NT2/D1 (cell line): ENCODE results near the gene AIFM3.
"Not testable (repeated sequence)": the region's sequence is repeated elsewhere in the genome, so short reads cannot be mapped to it uniquely, and the experiment has no call there.

ENCODE experiments used
- DNase-seq: peaks from one replicate; pipeline ENCODE4 v3.0.0-alpha.2; 2011; ENCODE audit warnings: low read depth, low spot score
- H3K27me3 ChIP-seq: 2 replicates; pipeline ENCODE4 v1.6.0; 2011; ENCODE audit warnings: mild to moderate bottlenecking; ENCODE audit not compliant: insufficient read length, insufficient read depth
- H3K36me3 ChIP-seq: 2 replicates; pipeline ENCODE4 v1.6.1; 2011; ENCODE audit warnings: mild to moderate bottlenecking, low read length, mixed read lengths; ENCODE audit not compliant: insufficient read depth, insufficient read length
- H3K4me1 ChIP-seq: 2 replicates; pipeline ENCODE4 v1.5.1; 2011; ENCODE audit not compliant: insufficient read depth, insufficient read length
- H3K4me3 ChIP-seq: 2 replicates; pipeline ENCODE4 v1.5.1; 2011; ENCODE audit warnings: low read depth; ENCODE audit not compliant: insufficient read length
- H3K9ac ChIP-seq: 2 replicates; pipeline ENCODE4 v1.6.0; 2011; ENCODE audit warnings: low read depth; ENCODE audit not compliant: insufficient read length
- H3K9me3 ChIP-seq: 2 replicates; pipeline ENCODE4 v1.5.1; 2011; ENCODE audit warnings: mild to moderate bottlenecking, low read length; ENCODE audit not compliant: insufficient read depth
- SUZ12 ChIP-seq: IDR thresholded peaks from 2 replicates; pipeline ENCODE4 v1.6.1; 2011; ENCODE audit not compliant: insufficient read length, insufficient read depth; ENCODE audit errors: extremely low read depth
- YY1 ChIP-seq: IDR thresholded peaks from 2 replicates; pipeline ENCODE4 v1.6.1; 2011; ENCODE audit not compliant: insufficient read length, insufficient read depth
- ZNF274 ChIP-seq: IDR thresholded peaks from 2 replicates; pipeline ENCODE4 v1.6.1; 2011; ENCODE audit warnings: mild to moderate bottlenecking, low read depth, low read length

Gene AIFM3

DNA sequence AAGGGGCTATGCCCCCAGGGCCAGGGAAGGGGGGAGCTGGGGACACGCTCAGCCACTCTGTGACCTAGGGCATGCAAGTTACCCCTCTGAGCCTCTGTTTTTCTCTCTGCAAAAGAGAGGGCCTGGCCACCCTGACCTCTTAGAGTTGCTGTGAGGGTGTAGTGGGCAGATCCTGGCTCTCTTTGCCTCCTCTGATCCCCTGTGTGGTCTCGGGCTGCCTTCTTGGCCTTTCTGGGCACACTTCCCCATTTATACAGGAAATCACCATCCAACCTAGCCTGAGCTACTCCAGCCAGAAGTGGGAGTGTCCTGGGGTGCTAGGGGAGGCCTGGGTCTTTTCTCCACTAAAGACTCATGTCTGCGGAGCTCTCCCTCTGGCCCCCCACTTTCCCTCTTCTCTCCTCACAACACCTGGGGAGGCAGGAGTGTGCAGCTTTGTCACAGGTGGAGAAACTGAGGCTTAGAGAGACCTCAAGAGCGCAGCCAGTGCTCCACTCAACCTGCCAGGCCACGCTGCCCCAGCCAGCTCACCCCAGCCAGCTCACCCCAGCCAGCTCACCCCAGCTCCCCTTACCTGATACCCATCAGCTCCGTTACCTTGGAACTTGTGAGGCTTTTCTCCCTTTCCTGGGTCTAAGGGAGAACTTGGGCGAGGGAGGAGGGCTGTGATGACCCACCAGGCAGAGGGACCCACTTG is 1.4 kb downstream of the AIFM3 start:
- H3K9ac ChIP-seq = no peak overlapping the region
- H3K9me3 ChIP-seq = no peaks in the 10 kb centered on the region
- no peak for DNase-seq
- H3K4me3 ChIP-seq = no peak overlapping the region
- H3K36me3 ChIP-seq = no peaks in the 10 kb centered on the region
- TF ChIP-seq ZNF274 (no peak), SUZ12 (no peak), YY1 (no peak)
- peaks cover 21% of the 10 kb centered on the region for H3K4me1 ChIP-seq
- peaks cover 55% of the 10 kb centered on the region for H3K27me3 ChIP-seq

DNA sequence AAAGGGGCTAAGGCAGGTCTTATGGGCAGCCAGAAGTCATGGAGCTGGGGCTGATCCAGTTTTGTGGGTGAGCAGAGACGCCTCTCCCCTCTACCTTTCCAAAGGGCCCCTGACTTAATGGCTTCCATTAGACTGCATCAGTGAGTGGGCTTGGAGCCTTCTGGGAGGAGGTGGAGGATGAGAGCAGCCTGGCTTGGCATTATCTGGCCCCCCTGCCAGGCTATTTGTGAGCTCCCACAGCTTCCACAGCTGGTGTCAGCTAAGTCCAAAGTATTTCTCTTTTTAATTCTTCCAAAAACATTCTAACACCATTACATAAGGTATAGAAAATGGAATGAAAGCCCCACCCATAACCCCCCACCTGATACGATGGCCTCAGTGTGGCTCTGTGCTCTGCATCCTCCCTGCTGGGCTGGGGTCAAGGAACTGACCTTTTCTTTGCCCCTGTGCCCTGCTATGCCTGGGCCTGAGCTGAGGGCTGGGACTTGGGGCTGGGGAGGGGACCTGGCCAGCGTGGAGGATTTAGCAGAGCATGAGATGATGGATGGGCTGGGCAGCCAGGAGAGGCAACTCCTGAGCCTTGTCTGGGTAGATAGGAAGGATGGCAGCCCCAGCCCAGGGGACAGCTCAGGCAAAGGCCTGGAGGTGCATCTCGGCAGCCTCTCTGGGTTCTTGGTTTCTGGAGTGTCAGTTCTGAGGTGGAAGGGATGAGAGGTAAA is 4.0 kb downstream of the AIFM3 start:
- Histone ChIP-seq H3K4me3 (no peak overlapping the region), H3K36me3 (no peaks in the 10 kb centered on the region), H3K27me3 (peaks cover 29% of the 10 kb centered on the region), H3K4me1 (peaks cover 22% of the 10 kb centered on the region), H3K9ac (no peak overlapping the region), H3K9me3 (no peaks in the 10 kb centered on the region)
- DNase-seq = no peak
- TF ChIP-seq SUZ12 = no peak
- no peak for TF ChIP-seq YY1
- TF ChIP-seq ZNF274 = no peak

GRCh38 chr22:20972014-20972694 is 5.1 kb downstream of the AIFM3 start:
- not testable (repeated sequence) for H3K9ac ChIP-seq

DNA sequence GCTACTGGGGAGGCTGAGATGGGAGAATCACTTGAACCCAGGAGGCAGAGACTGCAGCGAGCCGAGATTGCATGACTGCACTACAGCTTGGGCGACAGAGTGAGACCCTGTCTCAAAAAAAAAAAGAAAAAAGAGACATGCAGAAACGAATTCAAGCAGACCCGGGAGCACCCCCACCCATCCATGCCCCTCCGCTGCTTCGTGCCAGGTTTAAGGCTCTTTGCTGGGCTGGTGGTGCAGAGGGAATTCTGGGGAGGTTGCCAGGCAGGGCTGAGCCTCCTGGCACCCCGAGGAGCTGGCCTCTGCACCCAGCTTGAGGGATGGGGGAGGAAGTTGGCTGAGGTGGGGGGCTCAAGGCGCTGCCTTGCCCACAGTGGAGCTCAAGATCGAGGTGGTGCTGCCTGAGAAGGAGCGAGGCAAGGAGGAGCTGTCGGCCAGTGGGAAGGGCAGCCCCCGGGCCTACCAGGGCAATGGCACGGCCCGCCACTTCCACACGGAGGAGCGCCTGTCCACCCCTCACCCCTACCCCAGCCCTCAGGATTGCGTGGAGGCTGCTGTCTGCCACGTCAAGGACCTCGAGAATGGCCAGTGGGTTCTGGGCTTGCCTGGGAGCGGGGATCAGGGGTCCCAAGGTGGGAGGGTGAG is 6.0 kb downstream of the AIFM3 start:
- H3K36me3 ChIP-seq = no peaks in the 10 kb centered on the region
- DNase-seq = no peak
- no peak overlapping the region for H3K9ac ChIP-seq
- H3K27me3 ChIP-seq = peaks cover 22% of the 10 kb centered on the region
- H3K9me3 ChIP-seq = no peaks in the 10 kb centered on the region
- no peak for TF ChIP-seq YY1
- TF ChIP-seq SUZ12 = no peak
- TF ChIP-seq ZNF274 = no peak
- H3K4me3 ChIP-seq = no peak overlapping the region
- peaks cover 15% of the 10 kb centered on the region for H3K4me1 ChIP-seq

More at GRCh38 chr22:20972014-20972694, 5.1 kb downstream of the AIFM3 start:
- peaks cover 20% of the 10 kb centered on the region for H3K4me1 ChIP-seq
- not testable (repeated sequence) for H3K36me3 ChIP-seq, H3K4me3 ChIP-seq, DNase-seq, H3K9me3 ChIP-seq
- H3K27me3 ChIP-seq = peaks cover 19% of the 10 kb centered on the region

DNA sequence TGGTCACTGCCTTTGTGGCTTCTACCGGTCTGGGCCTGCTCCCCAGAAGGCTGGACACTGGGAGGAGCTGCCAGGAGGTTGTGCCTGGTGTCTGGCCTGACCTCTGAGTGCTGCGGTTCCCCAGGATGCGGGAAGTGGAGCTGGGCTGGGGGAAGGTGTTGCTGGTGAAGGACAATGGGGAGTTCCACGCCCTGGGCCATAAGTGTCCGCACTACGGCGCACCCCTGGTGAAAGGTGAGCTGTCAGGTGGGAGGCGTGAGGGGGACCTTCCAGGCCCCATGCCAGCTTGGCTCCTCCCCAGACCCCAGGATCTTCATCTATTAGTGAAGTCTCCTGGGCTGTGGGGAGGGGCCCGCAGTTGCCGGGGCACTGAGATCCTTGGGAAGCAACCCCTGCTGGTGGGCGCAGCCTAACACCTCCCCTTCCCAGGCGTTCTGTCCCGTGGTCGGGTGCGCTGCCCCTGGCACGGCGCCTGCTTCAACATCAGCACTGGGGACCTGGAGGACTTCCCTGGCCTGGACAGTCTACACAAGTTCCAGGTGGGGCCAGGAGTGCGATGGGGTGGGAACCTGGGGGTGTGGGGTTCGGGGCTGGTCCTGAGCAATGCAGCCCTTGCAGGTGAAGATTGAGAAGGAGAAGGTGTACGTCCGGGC is 6.7 kb downstream of the AIFM3 start:
- Histone ChIP-seq H3K4me3 (no peak overlapping the region), H3K27me3 (peaks cover 24% of the 10 kb centered on the region), H3K9me3 (no peaks in the 10 kb centered on the region), H3K4me1 (peaks cover 8% of the 10 kb centered on the region), H3K9ac (no peak overlapping the region), H3K36me3 (no peaks in the 10 kb centered on the region)
- TF ChIP-seq ZNF274 = no peak
- no peak for TF ChIP-seq YY1
- no peak for TF ChIP-seq SUZ12
- DNase-seq = no peak

- no peaks in the 10 kb centered on the region for H3K9me3 ChIP-seq
- H3K36me3 ChIP-seq = no peaks in the 10 kb centered on the region
- no peak for TF ChIP-seq ZNF274
- no peak for TF ChIP-seq YY1
- TF ChIP-seq SUZ12 = no peak
- DNase-seq = no peak
- H3K9ac ChIP-seq = peak overlapping the region; percentile 10
- no peak overlapping the region for H3K4me3 ChIP-seq
- peaks cover 19% of the 10 kb centered on the region for H3K27me3 ChIP-seq
- peaks cover 8% of the 10 kb centered on the region for H3K4me1 ChIP-seq
Measured at GRCh38 chr22:20974336-20974955, 7.4 kb downstream of the AIFM3 start.
